Stimulated activated CD4-positive, alpha-beta T cell treated with anti-CD3 and anti-CD28 coated beads, TNF-alpha, amount 100 ng/mL, for 48 hours (primary cell): ENCODE data around the gene PGAM2.
"Not testable (repeated sequence)": the region's sequence is repeated elsewhere in the genome, so short reads cannot be mapped to it uniquely, and the experiment has no call there.

Source experiments
- DNase-seq, 3 donors: peaks; one replicate each; pipeline ENCODE4 v3.0.0-alpha.2; 2020; ENCODE audit warnings: low read depth in 3 of 3

Gene PGAM2

GRCh38 chr7:44022796-44023467 is 42.4 kb downstream of the PGAM2 start:
- not testable (repeated sequence) for DNase-seq

GRCh38 chr7:44022069-44022468 is 43.3 kb downstream of the PGAM2 start:
- not testable (repeated sequence) for DNase-seq

DNA sequence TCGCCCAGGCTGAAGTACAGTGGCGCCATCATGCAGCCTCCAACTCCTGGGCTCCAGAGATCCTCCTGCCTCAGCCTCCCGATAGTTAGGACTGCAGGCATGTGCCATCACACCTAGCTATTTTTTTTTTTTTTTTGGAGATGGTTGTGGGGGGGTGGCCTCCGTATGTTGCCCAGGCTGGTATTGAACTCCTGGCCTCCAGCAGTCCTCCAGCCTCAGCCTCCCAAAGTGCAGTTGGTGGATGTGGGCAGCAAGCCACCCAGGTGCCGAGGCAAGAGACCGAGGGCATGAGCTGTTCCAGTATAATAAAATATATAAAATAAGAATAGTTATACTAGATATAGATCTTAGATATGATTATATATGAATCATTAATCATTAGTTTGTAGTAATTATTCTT is 45.5 kb downstream of the PGAM2 start:
- not testable (repeated sequence) for DNase-seq

DNA sequence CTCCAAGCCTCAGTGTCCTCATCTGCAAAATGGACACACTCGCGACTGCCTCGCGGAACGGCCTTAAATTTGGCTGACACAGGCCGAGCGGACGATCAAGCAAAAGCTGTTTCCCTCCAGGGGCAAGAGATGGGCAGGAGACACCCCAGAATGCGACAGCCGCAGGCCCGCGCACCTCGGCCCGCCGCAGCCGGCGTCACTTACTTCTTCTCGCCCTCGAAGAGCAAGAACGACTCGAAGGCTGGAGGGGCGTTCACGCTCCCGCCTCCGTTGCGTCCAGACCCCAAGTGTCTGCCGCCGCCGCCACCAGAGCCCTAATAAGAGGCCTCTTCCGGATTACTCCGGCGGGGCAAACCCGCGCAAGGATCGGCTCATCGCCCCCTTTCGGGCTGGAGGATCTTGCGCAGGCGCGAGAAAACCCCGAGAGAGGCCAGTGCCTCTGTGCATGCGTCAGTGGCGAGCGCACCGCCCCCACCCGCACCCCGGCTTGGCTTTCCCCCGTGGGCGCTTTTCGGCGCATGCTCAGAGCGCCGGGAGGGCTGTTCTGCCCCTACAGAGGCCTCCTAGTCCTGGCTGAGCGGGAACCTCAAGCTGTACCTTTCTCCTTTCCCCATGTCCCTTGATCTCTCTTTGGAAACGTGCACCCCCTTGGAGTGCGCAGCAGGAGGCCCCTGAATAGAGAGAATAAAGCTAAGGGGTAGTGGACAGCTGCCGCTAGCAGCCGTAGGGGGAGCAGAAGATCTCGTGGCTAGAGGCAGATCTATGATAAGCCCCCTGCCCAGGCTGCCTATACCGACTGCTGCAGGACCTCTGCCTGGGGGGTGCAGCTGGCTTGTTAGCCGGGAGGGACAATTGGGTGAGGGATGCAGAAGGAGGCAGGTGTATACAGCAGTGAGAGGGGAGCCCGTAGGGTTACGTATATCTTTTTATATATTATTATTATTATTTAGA is 46.2 kb downstream of the PGAM2 start:
- DNase-seq, result peak; percentile 97 to 99 (median 99)

DNA sequence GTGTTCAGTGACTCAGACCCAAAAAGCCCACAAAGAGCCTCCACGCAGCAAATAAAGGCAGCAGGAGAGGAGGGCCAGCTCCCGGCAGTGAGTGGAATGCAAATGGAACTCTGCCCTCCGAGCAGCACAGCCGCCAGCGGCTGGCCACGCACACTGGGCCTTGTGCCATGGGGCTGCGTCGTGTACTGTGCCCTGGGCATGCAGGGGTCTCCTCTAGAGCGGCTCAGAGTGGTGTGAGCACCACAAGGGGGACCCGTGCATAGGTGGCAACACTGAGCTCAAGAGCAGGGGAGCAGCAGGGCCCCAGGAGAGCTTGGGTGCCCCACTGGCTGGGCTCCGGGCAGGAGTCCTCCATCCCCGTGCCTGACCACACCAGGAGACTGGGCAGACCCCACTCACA is 50.3 kb downstream of the PGAM2 start:
- not testable (repeated sequence) for DNase-seq
